ENCODE data around the gene NPM3.

DNA sequence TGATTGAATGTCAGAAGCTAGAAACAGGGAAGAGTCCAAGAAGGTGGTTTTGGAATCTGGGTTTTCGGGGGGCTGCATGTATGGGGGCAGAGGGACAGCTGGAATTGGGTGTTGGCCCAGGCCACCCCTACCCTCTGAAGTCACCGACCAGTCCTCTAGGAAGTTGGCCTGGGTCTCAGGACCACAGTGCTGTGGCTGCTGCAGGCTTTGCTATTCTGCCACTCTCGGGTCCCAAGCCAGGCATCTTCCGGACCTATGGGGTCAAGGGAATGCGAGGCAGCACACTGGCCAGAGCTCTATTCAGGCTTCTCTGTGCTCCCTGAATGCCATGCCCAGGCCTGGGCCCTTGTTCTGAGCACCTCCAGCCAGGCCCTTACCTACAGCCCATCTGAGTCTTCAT, 20.5 kb downstream of the NPM3 start:
- TF ChIP-seq, protein P1, sequence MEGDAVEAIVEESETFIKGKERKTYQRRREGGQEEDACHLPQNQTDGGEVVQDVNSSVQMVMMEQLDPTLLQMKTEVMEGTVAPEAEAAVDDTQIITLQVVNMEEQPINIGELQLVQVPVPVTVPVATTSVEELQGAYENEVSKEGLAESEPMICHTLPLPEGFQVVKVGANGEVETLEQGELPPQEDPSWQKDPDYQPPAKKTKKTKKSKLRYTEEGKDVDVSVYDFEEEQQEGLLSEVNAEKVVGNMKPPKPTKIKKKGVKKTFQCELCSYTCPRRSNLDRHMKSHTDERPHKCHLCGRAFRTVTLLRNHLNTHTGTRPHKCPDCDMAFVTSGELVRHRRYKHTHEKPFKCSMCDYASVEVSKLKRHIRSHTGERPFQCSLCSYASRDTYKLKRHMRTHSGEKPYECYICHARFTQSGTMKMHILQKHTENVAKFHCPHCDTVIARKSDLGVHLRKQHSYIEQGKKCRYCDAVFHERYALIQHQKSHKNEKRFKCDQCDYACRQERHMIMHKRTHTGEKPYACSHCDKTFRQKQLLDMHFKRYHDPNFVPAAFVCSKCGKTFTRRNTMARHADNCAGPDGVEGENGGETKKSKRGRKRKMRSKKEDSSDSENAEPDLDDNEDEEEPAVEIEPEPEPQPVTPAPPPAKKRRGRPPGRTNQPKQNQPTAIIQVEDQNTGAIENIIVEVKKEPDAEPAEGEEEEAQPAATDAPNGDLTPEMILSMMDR (IDR thresholded peaks at IDR 0.05) = no peak
- TF ChIP-seq POLR2A (IDR thresholded peaks at IDR 0.05) = no peak
